HepG2 (cell line): Measurements from ENCODE around the gene CBL. TPM values are rescaled to one million over a fixed set of nuclear protein-coding genes. Genes with fewer than 3 reads are reported as not detected.

Source experiments
- ATAC-seq: fragments of 200-7000 bp; cut with Tn5 transposase; 3 replicates; pipeline ENCODE4 v1.9.1; 2020; ENCODE audit warnings: mild to moderate bottlenecking, moderate library complexity
- BruUV-seq: library from RNA; stranded (reverse); fragments of 400-500 nt; replicated peaks from 2 replicates; lab custom pipeline; 2021; lab: Mats Ljungman, UMichigan
- CTCF ChIA-PET: fragments of 300-600 bp; formaldehyde crosslinking; extraction: SDS; loops from one replicate; lab custom pipeline; 2021; ENCODE audit warnings: low total read pairs, inconsistent platforms, low intra/inter-chr PET ratio; lab: Yijun Ruan, JAX
- POLR2A ChIA-PET: fragments of 350-600 bp; sonication (Branson Sonifier 250); formaldehyde crosslinking; loops from one replicate; lab custom pipeline; 2020; ENCODE audit warnings: antibody characterized with exemption, inconsistent platforms; lab: Yijun Ruan, JAX
- DNase-seq: peaks from one replicate; pipeline ENCODE4 v3.0.0-alpha.2; 2015; ENCODE audit warnings: low spot score
- FAIRE-seq: peaks from 3 replicates; lab custom pipeline; 2011; peaks lifted over from hg19 to GRCh38; lab: Jason Lieb, UNC
- H2AFZ ChIP-seq: one replicate; pipeline ENCODE4 v1.6.1; 2011; ENCODE audit warnings: low read length, inconsistent platforms
- H3K27ac ChIP-seq: fragments of 300-600 bp; 3 replicates; pipeline ENCODE4 v1.8.0; 2011; ENCODE audit warnings: mixed run types, mild to moderate bottlenecking, mixed read lengths, low read length, inconsistent platforms; ENCODE audit not compliant: insufficient read depth; ENCODE audit errors: extremely low read length
- H3K27me3 ChIP-seq, 2 experiments: fragments of 200-600 bp in 1 of 2; 2 replicates in 1 of 2; 3 replicates in 1 of 2; pipeline versions ENCODE4 v1.6.0 to v1.8.0; 2011; ENCODE audit warnings: low read length in 2 of 2, mild to moderate bottlenecking in 2 of 2, moderate library complexity in 2 of 2, inconsistent platforms in 1 of 2; ENCODE audit not compliant: insufficient read depth in 2 of 2, control insufficient read depth in 1 of 2
- H3K36me3 ChIP-seq, 2 experiments: fragments of 200-600 bp in 1 of 2; replicated peaks in 1 of 2; 2 replicates in 1 of 2; 3 replicates in 1 of 2; pipeline versions ENCODE4 v1.5.1 to v1.8.0; 2011; ENCODE audit warnings: low read length in 2 of 2, inconsistent platforms in 1 of 2; ENCODE audit not compliant: insufficient read depth in 2 of 2, control insufficient read depth in 1 of 2
- H3K4me1 ChIP-seq: 2 replicates; pipeline ENCODE4 v1.5.1; 2012; ENCODE audit warnings: low read length, inconsistent platforms; ENCODE audit not compliant: insufficient read depth
- H3K4me2 ChIP-seq: 2 replicates; pipeline ENCODE4 v1.6.0; 2011; ENCODE audit warnings: low read depth, low read length, inconsistent platforms
- H3K4me3 ChIP-seq, 3 experiments: fragments of 200-600 bp in 1 of 3; sonication (generic), shearing (Covaris generic) in 1 of 3; replicated peaks in 1 of 3; 2 replicates each; pipeline ENCODE4 v1.5.1; 2011 to 2016; ENCODE audit warnings: low read length in 3 of 3, inconsistent platforms in 2 of 3, low read depth in 2 of 3, mild to moderate bottlenecking in 2 of 3, control low read depth in 1 of 3, mixed read lengths in 1 of 3; ENCODE audit not compliant: insufficient read depth in 1 of 3
- H3K79me2 ChIP-seq: one replicate; pipeline ENCODE4 v1.6.1; 2011; ENCODE audit warnings: low read length, inconsistent platforms; ENCODE audit not compliant: insufficient read depth
- H3K9ac ChIP-seq: 2 replicates; pipeline ENCODE4 v1.6.0; 2011; ENCODE audit warnings: mild to moderate bottlenecking, low read depth, low read length, inconsistent platforms; ENCODE audit not compliant: insufficient read depth
- H3K9me3 ChIP-seq: 2 replicates; pipeline ENCODE4 v1.5.1; 2012; ENCODE audit warnings: mild to moderate bottlenecking, low read length
- H4K20me1 ChIP-seq: 2 replicates; pipeline ENCODE4 v1.6.0; 2011; ENCODE audit warnings: inconsistent platforms, mild to moderate bottlenecking, low read length, moderate library complexity; ENCODE audit not compliant: insufficient read depth
- AGO2 ChIP-seq: fragments of 200-400 bp; formaldehyde crosslinking; optimal IDR thresholded peaks from 2 replicates; pipeline ENCODE3; 2017; ENCODE audit warnings: mild to moderate bottlenecking, low read depth, low read length, moderate library complexity
- ARNTL ChIP-seq: sonication (generic); formaldehyde crosslinking; IDR thresholded peaks from 2 replicates; pipeline ENCODE4 v1.4.0; 2020; ENCODE audit warnings: mild to moderate bottlenecking, missing genetic modification reagents
- CTCF ChIP-seq: sonication (generic); formaldehyde crosslinking; IDR thresholded peaks from 2 replicates; pipeline ENCODE4 v1.5.0; 2020; ENCODE audit warnings: mild to moderate bottlenecking, missing genetic modification reagents, moderate library complexity
- KLF12 ChIP-seq: sonication (generic); formaldehyde crosslinking; IDR thresholded peaks from 2 replicates; pipeline ENCODE4 v1.4.0; 2020; ENCODE audit warnings: missing genetic modification reagents, borderline replicate concordance
- SRSF1 ChIP-seq: fragments of 200-400 bp; formaldehyde crosslinking; optimal IDR thresholded peaks from 2 replicates; pipeline ENCODE3; 2017; ENCODE audit warnings: mild to moderate bottlenecking, low read depth, low read length, moderate library complexity
- ZNF766 ChIP-seq: sonication (generic); formaldehyde crosslinking; IDR thresholded peaks from 2 replicates; pipeline ENCODE4 v1.5.0; 2020; ENCODE audit warnings: missing genetic modification reagents, borderline replicate concordance
- ZSCAN9 ChIP-seq: IDR thresholded peaks from 2 replicates; pipeline ENCODE4 v1.6.1; 2016; ENCODE audit warnings: borderline replicate concordance
- WGBS: methylation state at CpG from one replicate; pipeline ENCODE4 v1.1.6; 2017; ENCODE audit warnings: low lambda C conversion rate; 5-methylcytosine and 5-hydroxymethylcytosine counted together
- in situ Hi-C: cut with HindIII; loops from 2 replicates; pipeline ENCODE4 v1.10.0; 2017; ENCODE audit warnings: low pct_unique_long_range_greater_than_20kb; ENCODE audit not compliant: extremely low pct_ligation_motif_present
- intact Hi-C: fragments of 100-400 bp; cut with micrococcal nuclease; formaldehyde crosslinking; loops from one replicate; pipeline ENCODE4 v1.10.0; 2022; ENCODE audit not compliant: unreplicated experiment
- polyA plus RNA-seq, 8 experiments: library from polyadenylated mRNA; depleted of rRNA in 3 of 8; stranded (reverse) in 7 of 8; unstranded in 1 of 8; fragments of >200 nt; fragmentation: Illumina TruSeq in 4 of 8; extraction: Trizol in 4 of 8; gene quantifications; 2 replicates each; pipeline versions ENCODE4 v1.2.1 to v1.2.3, GENCODE V29; 2011 to 2016; ENCODE audit warnings: low read depth in 4 of 8, missing spikeins in 1 of 8, mixed read lengths in 1 of 8; ENCODE audit not compliant: insufficient read depth in 1 of 8
- total RNA-seq, 5 experiments: library from RNA; depleted of rRNA; stranded (reverse); fragments of >200 nt; fragmentation: Illumina TruSeq; extraction: Trizol; gene quantifications; 2 replicates each; pipeline ENCODE4 v1.2.3, GENCODE V29; 2016; ENCODE audit warnings: low read depth in 1 of 5
- TF ChIP-seq, protein P1 (sequence below): sonication (generic); formaldehyde crosslinking; IDR thresholded peaks from 2 replicates; pipeline ENCODE4 v1.8.0; 2023; ENCODE audit warnings: mild to moderate bottlenecking, missing genetic modification reagents

CBL gene
- total and polyA plus RNA-seq, 2 of the 13 experiments (the other 11 are each of a cell fraction or from before 2014, with no cell fraction given) = 6.6 to 7.4 TPM

DNA sequence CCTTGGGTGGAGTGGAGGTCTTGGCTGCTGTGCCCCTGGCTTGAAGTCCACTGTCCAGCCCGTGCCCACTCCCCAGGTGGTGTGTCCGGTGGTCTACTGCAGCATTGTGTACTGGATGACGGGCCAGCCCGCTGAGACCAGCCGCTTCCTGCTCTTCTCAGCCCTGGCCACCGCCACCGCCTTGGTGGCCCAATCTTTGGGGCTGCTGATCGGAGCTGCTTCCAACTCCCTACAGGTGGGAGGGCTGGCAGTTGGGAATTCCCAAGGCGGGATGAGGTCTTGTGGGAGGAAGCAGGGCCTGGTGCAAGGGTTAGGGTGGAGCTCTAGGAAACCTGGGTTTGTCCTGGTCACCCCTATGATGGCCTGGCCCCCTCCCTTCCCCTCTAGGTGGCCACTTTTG lies 46.0 kb upstream of the CBL start:
- Histone ChIP-seq H2AFZ (no peak overlapping the region), H3K9ac (no peak overlapping the region), H3K79me2 (no peaks in the 10 kb centered on the region), H3K36me3 (no peaks in the 10 kb centered on the region), H3K9me3 (no peaks in the 10 kb centered on the region), H3K27ac (no peak overlapping the region), H3K27me3 (peaks cover 14 to 47% of the 10 kb centered on the region in 2 experiments), H3K4me2 (no peak overlapping the region), H3K4me1 (0 out of 2 replicates have a peak, but pooled peaks cover 4% of the 10 kb centered on the region), H3K4me3 (no peak overlapping the region), H4K20me1 (no peaks in the 10 kb centered on the region)
- WGBS = 30% methylated on average over 2 of the region's 9 CpGs
- FAIRE-seq = no peak
- no peak for DNase-seq
- no peak for ATAC-seq
- intact Hi-C loops = no loop called here
- BruUV-seq = no TSS peak
- ChIA-PET CTCF (no interaction called here), POLR2A (interaction anchor here (1.7 kb wide), 1 partner anchor 9 kb away, joined by 4 read pairs; no protein-coding TSS in a partner anchor)
- TF ChIP-seq KLF12 (CRISPR knock-in tag) (no peak), ZSCAN9 (no peak), ZNF766 (CRISPR knock-in tag) (no peak), AGO2 (no peak), ARNTL (CRISPR knock-in tag) (no peak), SRSF1 (no peak)
- TF ChIP-seq, protein P1, sequence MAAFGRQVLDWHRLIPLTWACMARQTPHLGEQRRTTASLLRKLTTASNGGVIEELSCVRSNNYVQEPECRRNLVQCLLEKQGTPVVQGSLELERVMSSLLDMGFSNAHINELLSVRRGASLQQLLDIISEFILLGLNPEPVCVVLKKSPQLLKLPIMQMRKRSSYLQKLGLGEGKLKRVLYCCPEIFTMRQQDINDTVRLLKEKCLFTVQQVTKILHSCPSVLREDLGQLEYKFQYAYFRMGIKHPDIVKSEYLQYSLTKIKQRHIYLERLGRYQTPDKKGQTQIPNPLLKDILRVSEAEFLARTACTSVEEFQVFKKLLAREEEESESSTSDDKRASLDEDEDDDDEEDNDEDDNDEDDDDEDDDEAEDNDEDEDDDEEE (CRISPR knock-in tag) = no peak
- in situ Hi-C loops = no loop called here

- Histone ChIP-seq H3K4me2 (no peak overlapping the region), H4K20me1 (no peaks in the 10 kb centered on the region), H3K9ac (no peak overlapping the region), H2AFZ (no peak overlapping the region), H3K9me3 (no peaks in the 10 kb centered on the region), H3K4me3 (no peak overlapping the region), H3K27me3 (peaks cover 10 to 47% of the 10 kb centered on the region in 2 experiments), H3K27ac (no peak overlapping the region), H3K79me2 (no peaks in the 10 kb centered on the region), H3K4me1 (peaks cover 13% of the 10 kb centered on the region), H3K36me3 (no peaks in the 10 kb centered on the region)
- no peak for FAIRE-seq
- POLR2A ChIA-PET = no interaction called here
- BruUV-seq = no TSS peak
- intact Hi-C loops (no loop called here), in situ Hi-C loops (no loop called here)
- no peak for ATAC-seq
- DNase-seq = no peak
- WGBS = 9% methylated on average over 7 of the region's 8 CpGs
- CTCF ChIA-PET = interaction anchor here (1.4 kb wide), 1 partner anchor 35 kb away, joined by 5 read pairs; no protein-coding TSS in a partner anchor
- TF ChIP-seq CTCF (CRISPR knock-in tag) = no peak
These were observed 44.3 kb upstream of the CBL start for GRCh38 chr11:119161871-119162270.
